22Rv1 (cell line): ENCODE measurements around the gene CCK.

ENCODE experiments used
- H3K27ac ChIP-seq: fragments of 450-650 bp; 2 replicates; pipeline ENCODE4 v1.5.1; 2017
- CTCF ChIP-seq: fragments of 450-650 bp; IDR thresholded peaks from 2 replicates; pipeline ENCODE4 v1.5.1; 2017; ENCODE audit warnings: mild to moderate bottlenecking
- ZFX ChIP-seq: fragments of 450-650 bp; IDR thresholded peaks from 2 replicates; pipeline ENCODE4 v1.6.1; 2017; ENCODE audit warnings: antibody characterized with exemption, borderline replicate concordance

The CCK gene

GRCh38 chr3:42214565-42215283, 51.3 kb downstream of the CCK start:
- no peak overlapping the region for H3K27ac ChIP-seq
- TF ChIP-seq CTCF, result no peak
- TF ChIP-seq ZFX, result no peak

GRCh38 chr3:42214064-42214463, 51.9 kb downstream of the CCK start:
- TF ChIP-seq CTCF (no peak), ZFX (no peak)
- H3K27ac ChIP-seq, result no peak overlapping the region

- no peak overlapping the region for H3K27ac ChIP-seq
- no peak for TF ChIP-seq ZFX
Observed at GRCh38 chr3:42213417-42213816, 52.6 kb downstream of the CCK start.

GRCh38 chr3:42210726-42211125, 55.3 kb downstream of the CCK start:
- no peak for TF ChIP-seq CTCF
- no peak for TF ChIP-seq ZFX
- H3K27ac ChIP-seq, result no peak overlapping the region

GRCh38 chr3:42209917-42210316, 56.1 kb downstream of the CCK start:
- TF ChIP-seq CTCF (no peak), ZFX (no peak)
- no peak overlapping the region for H3K27ac ChIP-seq
